HL-60 (cell line): ENCODE measurements around the gene CDH23.

Experiments used
- DNase-seq, 2 experiments: peaks; one replicate each; pipeline ENCODE4 v3.0.0-alpha.2; 2010 to 2020; ENCODE audit warnings: low read depth in 1 of 2, low spot score in 1 of 2
- H3K27ac ChIP-seq: fragments of 250-450 bp; sonication (Bioruptor Pico); replicated peaks from 2 replicates; pipeline ENCODE4 v1.5.1; 2020; ENCODE audit warnings: mild to moderate bottlenecking, moderate library complexity
- H3K27me3 ChIP-seq: fragments of 250-450 bp; sonication (Bioruptor Pico); 2 replicates; pipeline ENCODE4 v1.5.1; 2021; ENCODE audit warnings: mild to moderate bottlenecking, moderate library complexity; ENCODE audit not compliant: insufficient read depth, poor library complexity, severe bottlenecking
- H3K4me3 ChIP-seq: replicated peaks from 2 replicates; pipeline ENCODE4 v1.5.1; 2011; ENCODE audit warnings: mild to moderate bottlenecking, control low read depth, low read length; ENCODE audit not compliant: insufficient read depth
- GABPA ChIP-seq: IDR thresholded peaks from 2 replicates; pipeline ENCODE4 v1.6.1; 2012; ENCODE audit warnings: low read depth
- POLR2AphosphoS5 ChIP-seq: IDR thresholded peaks from 2 replicates; pipeline ENCODE4 v1.6.1; 2012; ENCODE audit warnings: low read depth
- SPI1 ChIP-seq: IDR thresholded peaks from 2 replicates; pipeline ENCODE4 v1.6.1; 2012; ENCODE audit warnings: low read depth, mild to moderate bottlenecking, borderline replicate concordance
- TF ChIP-seq, protein P1 (sequence below): IDR thresholded peaks from one replicate; pipeline ENCODE4 v1.5.1; 2011; ENCODE audit warnings: low read length, control low read depth, inconsistent platforms; ENCODE audit not compliant: insufficient read depth
- TF ChIP-seq, protein P2 (sequence below): IDR thresholded peaks from 2 replicates; pipeline ENCODE4 v1.6.1; 2012; ENCODE audit warnings: low read depth; ENCODE audit not compliant: insufficient replicate concordance

Gene CDH23

DNA sequence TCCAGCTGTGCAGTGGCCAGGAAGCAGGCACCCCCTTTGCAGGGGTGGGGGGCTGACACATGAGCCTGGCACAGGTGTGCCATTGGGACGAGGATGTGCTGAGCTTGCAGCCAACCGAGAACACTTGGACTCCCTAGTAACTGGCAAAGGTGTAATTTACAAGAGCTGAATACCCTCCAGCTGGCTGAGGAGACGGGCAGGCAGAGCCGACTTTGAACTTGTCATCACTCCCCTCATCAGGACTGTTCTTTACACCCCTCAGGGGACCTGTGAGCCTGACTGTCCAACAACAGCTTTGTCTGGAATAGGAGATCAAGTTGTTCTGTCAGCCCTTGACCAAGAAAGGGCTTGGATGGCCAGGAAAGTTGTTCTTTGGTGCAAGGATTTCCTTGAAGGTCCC lies 61.2 kb downstream of the CDH23 start:
- H3K27ac ChIP-seq: no peak overlapping the region
- TF ChIP-seq, protein P1, sequence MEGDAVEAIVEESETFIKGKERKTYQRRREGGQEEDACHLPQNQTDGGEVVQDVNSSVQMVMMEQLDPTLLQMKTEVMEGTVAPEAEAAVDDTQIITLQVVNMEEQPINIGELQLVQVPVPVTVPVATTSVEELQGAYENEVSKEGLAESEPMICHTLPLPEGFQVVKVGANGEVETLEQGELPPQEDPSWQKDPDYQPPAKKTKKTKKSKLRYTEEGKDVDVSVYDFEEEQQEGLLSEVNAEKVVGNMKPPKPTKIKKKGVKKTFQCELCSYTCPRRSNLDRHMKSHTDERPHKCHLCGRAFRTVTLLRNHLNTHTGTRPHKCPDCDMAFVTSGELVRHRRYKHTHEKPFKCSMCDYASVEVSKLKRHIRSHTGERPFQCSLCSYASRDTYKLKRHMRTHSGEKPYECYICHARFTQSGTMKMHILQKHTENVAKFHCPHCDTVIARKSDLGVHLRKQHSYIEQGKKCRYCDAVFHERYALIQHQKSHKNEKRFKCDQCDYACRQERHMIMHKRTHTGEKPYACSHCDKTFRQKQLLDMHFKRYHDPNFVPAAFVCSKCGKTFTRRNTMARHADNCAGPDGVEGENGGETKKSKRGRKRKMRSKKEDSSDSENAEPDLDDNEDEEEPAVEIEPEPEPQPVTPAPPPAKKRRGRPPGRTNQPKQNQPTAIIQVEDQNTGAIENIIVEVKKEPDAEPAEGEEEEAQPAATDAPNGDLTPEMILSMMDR: no peak
- TF ChIP-seq, protein P2, sequence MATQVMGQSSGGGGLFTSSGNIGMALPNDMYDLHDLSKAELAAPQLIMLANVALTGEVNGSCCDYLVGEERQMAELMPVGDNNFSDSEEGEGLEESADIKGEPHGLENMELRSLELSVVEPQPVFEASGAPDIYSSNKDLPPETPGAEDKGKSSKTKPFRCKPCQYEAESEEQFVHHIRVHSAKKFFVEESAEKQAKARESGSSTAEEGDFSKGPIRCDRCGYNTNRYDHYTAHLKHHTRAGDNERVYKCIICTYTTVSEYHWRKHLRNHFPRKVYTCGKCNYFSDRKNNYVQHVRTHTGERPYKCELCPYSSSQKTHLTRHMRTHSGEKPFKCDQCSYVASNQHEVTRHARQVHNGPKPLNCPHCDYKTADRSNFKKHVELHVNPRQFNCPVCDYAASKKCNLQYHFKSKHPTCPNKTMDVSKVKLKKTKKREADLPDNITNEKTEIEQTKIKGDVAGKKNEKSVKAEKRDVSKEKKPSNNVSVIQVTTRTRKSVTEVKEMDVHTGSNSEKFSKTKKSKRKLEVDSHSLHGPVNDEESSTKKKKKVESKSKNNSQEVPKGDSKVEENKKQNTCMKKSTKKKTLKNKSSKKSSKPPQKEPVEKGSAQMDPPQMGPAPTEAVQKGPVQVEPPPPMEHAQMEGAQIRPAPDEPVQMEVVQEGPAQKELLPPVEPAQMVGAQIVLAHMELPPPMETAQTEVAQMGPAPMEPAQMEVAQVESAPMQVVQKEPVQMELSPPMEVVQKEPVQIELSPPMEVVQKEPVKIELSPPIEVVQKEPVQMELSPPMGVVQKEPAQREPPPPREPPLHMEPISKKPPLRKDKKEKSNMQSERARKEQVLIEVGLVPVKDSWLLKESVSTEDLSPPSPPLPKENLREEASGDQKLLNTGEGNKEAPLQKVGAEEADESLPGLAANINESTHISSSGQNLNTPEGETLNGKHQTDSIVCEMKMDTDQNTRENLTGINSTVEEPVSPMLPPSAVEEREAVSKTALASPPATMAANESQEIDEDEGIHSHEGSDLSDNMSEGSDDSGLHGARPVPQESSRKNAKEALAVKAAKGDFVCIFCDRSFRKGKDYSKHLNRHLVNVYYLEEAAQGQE: no peak
- TF ChIP-seq POLR2AphosphoS5 (no peak), GABPA (no peak), SPI1 (no peak)
- peaks cover 3% of the 10 kb centered on the region for H3K27me3 ChIP-seq
- no peak overlapping the region for H3K4me3 ChIP-seq
- no peak for DNase-seq

DNA sequence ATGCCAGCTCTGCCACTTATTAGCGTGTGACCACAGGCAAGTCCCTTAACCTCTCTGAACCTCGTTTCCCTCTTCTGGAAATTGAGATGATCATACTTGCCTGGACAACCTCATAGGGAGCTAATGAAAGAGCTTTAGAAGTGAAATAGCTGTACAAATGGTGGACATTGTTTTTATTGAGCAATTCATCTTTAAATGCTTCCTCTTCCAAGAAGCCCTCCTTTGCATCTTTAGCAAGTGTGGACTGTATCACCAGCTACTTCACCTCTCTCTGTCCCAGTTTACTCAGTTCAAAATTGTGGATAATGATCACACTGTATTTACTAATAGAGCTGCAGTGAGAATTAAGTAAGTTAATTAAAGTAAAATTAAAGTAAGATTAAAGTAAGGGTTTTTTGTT lies 61.7 kb downstream of the CDH23 start:
- Histone ChIP-seq H3K27me3 (peaks cover 3% of the 10 kb centered on the region), H3K27ac (no peak overlapping the region), H3K4me3 (no peak overlapping the region)
- DNase-seq: no peak
- TF ChIP-seq, protein P2: no peak
- TF ChIP-seq POLR2AphosphoS5: no peak

DNA sequence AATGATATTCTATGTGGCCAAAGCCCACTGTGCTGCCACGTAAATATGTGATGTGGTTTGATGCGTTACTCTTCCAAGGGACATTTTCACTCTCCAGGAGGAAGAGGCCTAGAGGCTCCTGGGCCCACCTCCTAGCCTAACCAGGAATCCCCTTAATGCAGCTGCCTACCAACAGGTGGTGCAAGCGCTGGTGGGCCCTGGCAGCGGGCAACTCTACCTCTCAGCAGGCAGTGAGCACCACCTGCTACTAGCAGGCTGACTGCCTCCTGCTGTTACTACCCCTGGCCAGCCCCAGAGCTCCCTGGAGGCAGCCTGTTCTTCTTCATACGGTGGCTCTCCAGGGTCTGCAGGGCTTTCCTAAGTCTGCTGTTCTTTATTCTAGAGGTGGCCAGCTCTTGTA lies 62.8 kb downstream of the CDH23 start:
- no peak for DNase-seq
- peaks cover 3% of the 10 kb centered on the region for H3K27me3 ChIP-seq
- TF ChIP-seq SPI1 (no peak), GABPA (no peak), POLR2AphosphoS5 (no peak)
- TF ChIP-seq, protein P2: no peak
- TF ChIP-seq, protein P1: no peak

DNA sequence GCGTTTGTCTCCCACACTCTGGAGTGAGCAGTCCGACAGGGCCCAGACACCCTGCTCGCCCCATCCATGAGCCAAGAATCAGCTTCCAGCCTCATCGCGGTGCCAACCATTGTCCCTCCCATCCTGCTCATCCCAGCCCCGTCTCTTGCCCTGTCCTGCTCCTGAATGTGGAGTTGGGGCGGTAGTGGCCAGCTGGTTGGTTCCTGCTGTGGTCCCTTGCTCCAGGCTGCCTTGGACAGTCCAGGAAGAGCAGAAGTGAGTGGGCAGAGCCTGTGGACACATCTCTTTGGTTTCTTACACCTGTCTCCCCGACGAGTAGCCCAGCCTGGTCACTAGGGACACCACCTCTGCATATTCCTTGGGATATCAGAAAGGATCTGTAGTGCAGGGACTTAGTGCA lies 63.9 kb downstream of the CDH23 start:
- Histone ChIP-seq H3K27me3 (peaks cover under 1% of the 10 kb centered on the region), H3K27ac (no peak overlapping the region), H3K4me3 (no peak overlapping the region)
- DNase-seq: no peak
- TF ChIP-seq, protein P2: no peak
- no peak for TF ChIP-seq SPI1
- TF ChIP-seq, protein P1: no peak
- TF ChIP-seq GABPA: no peak
- no peak for TF ChIP-seq POLR2AphosphoS5

More for the DNA sequence above, 62.8 kb downstream of the CDH23 start:
- Histone ChIP-seq H3K4me3 (no peak overlapping the region), H3K27ac (no peak overlapping the region)
